IMR-90 (cell line): ENCODE measurements around the gene TFPI.

Source experiments
- CEBPB ChIP-seq: IDR thresholded peaks from 2 replicates; pipeline ENCODE4 v1.6.1; 2012; ENCODE audit warnings: low read depth, low read length, improper control_type of control experiment
- CTCF ChIP-seq: conservative IDR thresholded peaks from 2 replicates; pipeline ENCODE4 v1.5.1; 2012; ENCODE audit warnings: mild to moderate bottlenecking, low read depth, low read length, improper control_type of control experiment
- ELK1 ChIP-seq: fragments of 150-350 bp; IDR thresholded peaks from 2 replicates; pipeline ENCODE4 v1.6.1; 2016; ENCODE audit warnings: low read depth, mild to moderate bottlenecking, low read length, moderate library complexity, borderline replicate concordance
- FOS ChIP-seq: fragments of 150-350 bp; IDR thresholded peaks from 2 replicates; pipeline ENCODE4 v1.6.1; 2016; ENCODE audit warnings: low read depth, low read length
- MAFK ChIP-seq: IDR thresholded peaks from 2 replicates; pipeline ENCODE4 v1.6.1; 2012; ENCODE audit warnings: low read depth, low read length, improper control_type of control experiment
- MAZ ChIP-seq: IDR thresholded peaks from 2 replicates; pipeline ENCODE4 v1.6.1; 2012; ENCODE audit warnings: low read depth, mild to moderate bottlenecking, low read length, improper control_type of control experiment, moderate library complexity, borderline replicate concordance
- MXI1 ChIP-seq: IDR thresholded peaks from 2 replicates; pipeline ENCODE4 v1.6.1; 2012; ENCODE audit warnings: low read depth, mild to moderate bottlenecking, low read length, moderate library complexity, borderline replicate concordance
- NFE2L2 ChIP-seq: fragments of 150-350 bp; IDR thresholded peaks from 2 replicates; pipeline ENCODE4 v1.6.1; 2016; ENCODE audit warnings: low read depth, mild to moderate bottlenecking, low read length
- POLR2A ChIP-seq: IDR thresholded peaks from 2 replicates; pipeline ENCODE4 v1.6.1; 2012; ENCODE audit warnings: mild to moderate bottlenecking, low read depth, low read length
- RCOR1 ChIP-seq: IDR thresholded peaks from 2 replicates; pipeline ENCODE4 v1.6.1; 2012; ENCODE audit warnings: mild to moderate bottlenecking, low read length, improper control_type of control experiment; ENCODE audit not compliant: insufficient replicate concordance
- RFX5 ChIP-seq: IDR thresholded peaks from 2 replicates; pipeline ENCODE4 v1.8.0; 2012; ENCODE audit warnings: low read depth, mild to moderate bottlenecking, low read length, moderate library complexity
- SMC3 ChIP-seq: fragments of 150-350 bp; IDR thresholded peaks from 2 replicates; pipeline ENCODE4 v1.6.1; 2016; ENCODE audit warnings: low read depth, mild to moderate bottlenecking, antibody characterized with exemption, low read length, moderate library complexity
- USF2 ChIP-seq: fragments of 150-350 bp; IDR thresholded peaks from 2 replicates; pipeline ENCODE4 v1.6.1; 2017; ENCODE audit warnings: mild to moderate bottlenecking, antibody characterized with exemption, low read length, low read depth

- no peak for TF ChIP-seq ELK1
- TF ChIP-seq RFX5, result no peak
- no peak for TF ChIP-seq CTCF
- no peak for TF ChIP-seq POLR2A
- TF ChIP-seq RCOR1, result no peak
- TF ChIP-seq MAZ, result no peak
- no peak for TF ChIP-seq CEBPB
- TF ChIP-seq MXI1, result no peak
- no peak for TF ChIP-seq FOS
- no peak for TF ChIP-seq NFE2L2
- no peak for TF ChIP-seq USF2
- TF ChIP-seq MAFK, result no peak
- TF ChIP-seq SMC3, result no peak
These were observed 26.2 kb downstream of the TFPI start for GRCh38 chr2:187528042-187528441.
